HEK293 (cell line): ENCODE data around the gene C1orf74.
A peak's percentile ranks its signal among the peaks of the same experiment; 100 is the strongest.

Experiments used
- CTCF ChIA-PET: fragments of 350-600 bp; formaldehyde crosslinking; extraction: SDS; loops from one replicate; lab custom pipeline; 2021; ENCODE audit warnings: antibody characterized with exemption; lab: Yijun Ruan, JAX
- POLR2A ChIA-PET: fragments of 300-600 bp; formaldehyde crosslinking; extraction: SDS; loops from one replicate; lab custom pipeline; 2020; ENCODE audit warnings: antibody characterized with exemption, inconsistent platforms; lab: Yijun Ruan, JAX
- H3K27ac ChIP-seq: fragments of 200-500 bp; sonication (Bioruptor generic); 2 replicates; pipeline ENCODE4 v1.5.1; 2014; ENCODE audit warnings: low read depth, low read length, control low read depth, inconsistent platforms; ENCODE audit errors: extremely low read depth
- H3K36me3 ChIP-seq, 2 experiments: fragments of 200-500 bp in 1 of 2; sonication (Bioruptor generic) in 1 of 2; 1 replicate in 1 of 2; 2 replicates in 1 of 2; pipeline ENCODE4 v1.5.1; 2014 to 2017; ENCODE audit warnings: inconsistent platforms in 2 of 2, low read length in 2 of 2; ENCODE audit not compliant: control insufficient read depth in 2 of 2, insufficient read depth in 1 of 2
- H3K4me1 ChIP-seq: fragments of 200-500 bp; sonication (Bioruptor generic); 2 replicates; pipeline ENCODE4 v1.5.1; 2014; ENCODE audit warnings: mild to moderate bottlenecking, low read length, inconsistent platforms; ENCODE audit not compliant: control insufficient read depth, insufficient read depth
- H3K4me3 ChIP-seq: 2 replicates; pipeline ENCODE4 v1.5.1; 2011; ENCODE audit warnings: low read depth, mild to moderate bottlenecking, control low read depth, low read length, moderate library complexity
- H3K9me3 ChIP-seq: fragments of 200-500 bp; sonication (Bioruptor generic); 2 replicates; pipeline ENCODE4 v1.5.1; 2014; ENCODE audit warnings: low read depth, low read length, inconsistent platforms; ENCODE audit not compliant: control insufficient read depth, insufficient read depth
- IKZF3 ChIP-seq: fragments of 450-650 bp; IDR thresholded peaks from 2 replicates; pipeline ENCODE4 v1.5.0; 2018; ENCODE audit warnings: missing biosample characterization, mild to moderate bottlenecking, missing genetic modification characterization, moderate library complexity
- KLF7 ChIP-seq: fragments of 450-650 bp; formaldehyde crosslinking; IDR thresholded peaks from 2 replicates; pipeline ENCODE4 v1.5.1; 2016; ENCODE audit warnings: missing biosample characterization, missing genetic modification characterization, borderline replicate concordance
- KLF8 ChIP-seq: fragments of 450-650 bp; formaldehyde crosslinking; IDR thresholded peaks from 2 replicates; pipeline ENCODE4 v1.5.1; 2016; ENCODE audit warnings: missing biosample characterization, missing genetic modification characterization
- MYNN ChIP-seq: fragments of 450-650 bp; formaldehyde crosslinking; IDR thresholded peaks from 2 replicates; pipeline ENCODE4 v1.5.1; 2016; ENCODE audit warnings: missing biosample characterization, missing genetic modification characterization, borderline replicate concordance
- SCRT1 ChIP-seq: fragments of 450-650 bp; formaldehyde crosslinking; IDR thresholded peaks from 2 replicates; pipeline ENCODE4 v1.5.1; 2016; ENCODE audit warnings: missing biosample characterization, missing genetic modification characterization, borderline replicate concordance
- SCRT2 ChIP-seq: fragments of 450-650 bp; formaldehyde crosslinking; IDR thresholded peaks from 2 replicates; pipeline ENCODE4 v1.5.1; 2016; ENCODE audit warnings: missing biosample characterization, missing genetic modification characterization
- TCF7L2 ChIP-seq: IDR thresholded peaks from 2 replicates; pipeline ENCODE4 v1.6.1; 2011; ENCODE audit warnings: low read depth, mild to moderate bottlenecking, inconsistent platforms, low read length, moderate library complexity, borderline replicate concordance
- ZBTB17 ChIP-seq: fragments of 450-650 bp; formaldehyde crosslinking; IDR thresholded peaks from 2 replicates; pipeline ENCODE4 v1.5.1; 2016; ENCODE audit warnings: missing biosample characterization, missing genetic modification characterization
- ZBTB48 ChIP-seq: fragments of 450-650 bp; formaldehyde crosslinking; IDR thresholded peaks from 2 replicates; pipeline ENCODE4 v1.5.1; 2016; ENCODE audit warnings: missing biosample characterization, missing genetic modification characterization
- ZNF157 ChIP-seq: fragments of 450-650 bp; formaldehyde crosslinking; IDR thresholded peaks from 2 replicates; pipeline ENCODE4 v1.5.1; 2016; ENCODE audit warnings: missing biosample characterization, missing genetic modification characterization
- ZNF16 ChIP-seq: fragments of 450-650 bp; formaldehyde crosslinking; IDR thresholded peaks from 2 replicates; pipeline ENCODE4 v1.5.1; 2016; ENCODE audit warnings: low read depth, missing biosample characterization, missing genetic modification characterization
- ZNF221 ChIP-seq: fragments of 450-650 bp; formaldehyde crosslinking; IDR thresholded peaks from 2 replicates; pipeline ENCODE4 v1.5.1; 2017; ENCODE audit warnings: missing biosample characterization, missing genetic modification characterization, borderline replicate concordance
- ZNF239 ChIP-seq: fragments of 450-650 bp; formaldehyde crosslinking; IDR thresholded peaks from 2 replicates; pipeline ENCODE4 v1.5.1; 2016; ENCODE audit warnings: missing biosample characterization, missing genetic modification characterization
- ZNF354C ChIP-seq: fragments of 450-650 bp; formaldehyde crosslinking; IDR thresholded peaks from 2 replicates; pipeline ENCODE4 v1.5.1; 2016; ENCODE audit warnings: missing biosample characterization, missing genetic modification characterization, low read depth, borderline replicate concordance
- ZNF610 ChIP-seq: fragments of 450-650 bp; formaldehyde crosslinking; IDR thresholded peaks from 2 replicates; pipeline ENCODE4 v1.5.1; 2016; ENCODE audit warnings: missing biosample characterization, missing genetic modification characterization, borderline replicate concordance
- ZNF621 ChIP-seq: fragments of 450-650 bp; formaldehyde crosslinking; IDR thresholded peaks from 2 replicates; pipeline ENCODE4 v1.5.1; 2017; ENCODE audit warnings: missing biosample characterization, missing genetic modification characterization
- ZNF624 ChIP-seq: fragments of 450-650 bp; formaldehyde crosslinking; IDR thresholded peaks from 2 replicates; pipeline ENCODE4 v1.5.1; 2017; ENCODE audit warnings: missing biosample characterization, missing genetic modification characterization
- ZNF626 ChIP-seq: fragments of 450-650 bp; sonication (Bioruptor Pico); formaldehyde crosslinking; IDR thresholded peaks from 2 replicates; pipeline ENCODE4 v1.5.1; 2018; ENCODE audit warnings: missing biosample characterization, missing genetic modification characterization, inconsistent platforms
- ZNF677 ChIP-seq: fragments of 450-650 bp; IDR thresholded peaks from 2 replicates; pipeline ENCODE4 v1.5.0; 2018; ENCODE audit warnings: missing biosample characterization, mild to moderate bottlenecking, missing genetic modification characterization, moderate library complexity
- ZNF747 ChIP-seq: fragments of 450-650 bp; formaldehyde crosslinking; IDR thresholded peaks from 2 replicates; pipeline ENCODE4 v1.5.1; 2016; ENCODE audit warnings: missing biosample characterization, missing genetic modification characterization
- TF ChIP-seq, protein P1 (sequence below): fragments of 450-650 bp; formaldehyde crosslinking; IDR thresholded peaks from 2 replicates; pipeline ENCODE4 v1.5.1; 2016; ENCODE audit warnings: missing biosample characterization, missing genetic modification characterization
- TF ChIP-seq, protein P2 (sequence below): fragments of 450-650 bp; formaldehyde crosslinking; IDR thresholded peaks from 2 replicates; pipeline ENCODE4 v1.5.1; 2016; ENCODE audit warnings: missing biosample characterization, missing genetic modification characterization
- TF ChIP-seq, protein P3 (sequence below): fragments of 450-650 bp; formaldehyde crosslinking; IDR thresholded peaks from 2 replicates; pipeline ENCODE4 v1.5.1; 2017; ENCODE audit warnings: missing biosample characterization, missing genetic modification characterization

The C1orf74 gene

DNA sequence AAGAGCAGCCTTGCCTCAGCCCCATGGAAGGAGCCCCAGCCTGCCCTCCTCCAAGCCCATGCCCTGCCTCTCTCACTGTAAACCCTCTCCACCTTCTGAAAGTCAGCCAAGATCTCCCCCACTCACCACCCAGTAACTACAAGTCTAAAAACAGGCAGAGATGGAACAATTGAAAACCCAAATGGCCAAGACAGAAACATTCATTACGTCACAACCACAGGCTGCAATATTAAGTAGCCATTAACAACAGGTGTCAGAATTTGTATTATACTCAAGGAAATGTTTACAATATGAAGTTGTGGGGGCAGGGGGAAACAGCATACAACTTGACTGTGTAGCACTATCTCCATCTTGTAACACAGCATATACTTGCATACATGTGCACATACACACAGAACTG lies 19.2 kb upstream of the C1orf74 start:
- POLR2A ChIA-PET, result no interaction called here
- CTCF ChIA-PET, result interaction anchor here (0.9 to 6.5 kb wide), 3 partner anchors 11 to 23 kb away, joined by 3 to 49 read pairs (median 3); no protein-coding TSS in a partner anchor

DNA sequence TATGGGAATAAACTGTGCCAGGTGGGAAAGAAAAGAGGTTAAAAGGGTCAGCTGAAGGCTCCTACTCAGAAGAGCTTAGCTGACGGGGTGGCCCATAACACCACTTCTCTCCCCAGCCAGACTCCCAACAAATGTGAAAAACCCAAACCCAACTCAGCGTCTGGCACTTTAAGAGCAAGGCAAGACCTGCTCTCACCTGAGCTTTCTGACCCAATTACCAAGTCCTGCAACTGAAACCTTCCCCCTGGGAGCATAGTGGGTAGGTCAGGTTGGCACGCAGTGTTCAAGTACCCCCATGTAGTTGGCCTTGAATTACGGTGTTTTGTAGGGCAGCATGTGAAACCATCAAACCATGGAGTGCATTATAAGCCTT lies 18.4 kb upstream of the C1orf74 start:
- H3K9me3 ChIP-seq, result no peaks in the 10 kb centered on the region
- H3K36me3 ChIP-seq, result no peaks in the 10 kb centered on the region
- CTCF ChIA-PET, result interaction anchor here (0.6 to 6.5 kb wide), 4 partner anchors 10 to 24 kb away, joined by 3 to 49 read pairs (median 3); no protein-coding TSS in a partner anchor
- POLR2A ChIA-PET, result interaction anchor here (2.4 to 2.5 kb wide), 2 partner anchors 19 to 25 kb away, joined by 6 to 12 read pairs; partner anchors contain the start of genes C1orf74 and UTP25
- peaks cover 19% of the 10 kb centered on the region for H3K4me1 ChIP-seq
- no peak overlapping the region for H3K4me3 ChIP-seq
- H3K27ac ChIP-seq, result no peak overlapping the region
- TF ChIP-seq ZBTB48 (no peak), SCRT1 (tag by site-specific recombination) (no peak), KLF8 (tag by site-specific recombination) (no peak), ZNF621 (tag by site-specific recombination) (no peak), KLF7 (tag by site-specific recombination) (no peak), ZNF747 (no peak), ZNF610 (tag by site-specific recombination) (no peak), IKZF3 (no peak), TCF7L2 (no peak), ZNF624 (tag by site-specific recombination) (no peak), ZNF354C (tag by site-specific recombination) (no peak), ZNF157 (no peak), ZNF677 (no peak), ZNF239 (tag by site-specific recombination) (no peak), ZNF16 (no peak)
- TF ChIP-seq, protein P1, sequence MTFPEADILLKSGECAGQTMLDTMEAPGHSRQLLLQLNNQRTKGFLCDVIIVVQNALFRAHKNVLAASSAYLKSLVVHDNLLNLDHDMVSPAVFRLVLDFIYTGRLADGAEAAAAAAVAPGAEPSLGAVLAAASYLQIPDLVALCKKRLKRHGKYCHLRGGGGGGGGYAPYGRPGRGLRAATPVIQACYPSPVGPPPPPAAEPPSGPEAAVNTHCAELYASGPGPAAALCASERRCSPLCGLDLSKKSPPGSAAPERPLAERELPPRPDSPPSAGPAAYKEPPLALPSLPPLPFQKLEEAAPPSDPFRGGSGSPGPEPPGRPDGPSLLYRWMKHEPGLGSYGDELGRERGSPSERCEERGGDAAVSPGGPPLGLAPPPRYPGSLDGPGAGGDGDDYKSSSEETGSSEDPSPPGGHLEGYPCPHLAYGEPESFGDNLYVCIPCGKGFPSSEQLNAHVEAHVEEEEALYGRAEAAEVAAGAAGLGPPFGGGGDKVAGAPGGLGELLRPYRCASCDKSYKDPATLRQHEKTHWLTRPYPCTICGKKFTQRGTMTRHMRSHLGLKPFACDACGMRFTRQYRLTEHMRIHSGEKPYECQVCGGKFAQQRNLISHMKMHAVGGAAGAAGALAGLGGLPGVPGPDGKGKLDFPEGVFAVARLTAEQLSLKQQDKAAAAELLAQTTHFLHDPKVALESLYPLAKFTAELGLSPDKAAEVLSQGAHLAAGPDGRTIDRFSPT (tag by site-specific recombination), result no peak
- TF ChIP-seq, protein P2, sequence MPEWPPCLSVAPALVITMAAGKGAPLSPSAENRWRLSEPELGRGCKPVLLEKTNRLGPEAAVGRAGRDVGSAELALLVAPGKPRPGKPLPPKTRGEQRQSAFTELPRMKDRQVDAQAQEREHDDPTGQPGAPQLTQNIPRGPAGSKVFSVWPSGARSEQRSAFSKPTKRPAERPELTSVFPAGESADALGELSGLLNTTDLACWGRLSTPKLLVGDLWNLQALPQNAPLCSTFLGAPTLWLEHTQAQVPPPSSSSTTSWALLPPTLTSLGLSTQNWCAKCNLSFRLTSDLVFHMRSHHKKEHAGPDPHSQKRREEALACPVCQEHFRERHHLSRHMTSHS (tag by site-specific recombination), result no peak

More for the DNA sequence above, 19.2 kb upstream of the C1orf74 start:
- no peak overlapping the region for H3K27ac ChIP-seq
- no peak overlapping the region for H3K4me3 ChIP-seq
- H3K9me3 ChIP-seq, result no peaks in the 10 kb centered on the region
- no peak for TF ChIP-seq MYNN (tag by site-specific recombination)
- TF ChIP-seq ZNF626 (tag by site-specific recombination), result no peak
- TF ChIP-seq, protein P3, sequence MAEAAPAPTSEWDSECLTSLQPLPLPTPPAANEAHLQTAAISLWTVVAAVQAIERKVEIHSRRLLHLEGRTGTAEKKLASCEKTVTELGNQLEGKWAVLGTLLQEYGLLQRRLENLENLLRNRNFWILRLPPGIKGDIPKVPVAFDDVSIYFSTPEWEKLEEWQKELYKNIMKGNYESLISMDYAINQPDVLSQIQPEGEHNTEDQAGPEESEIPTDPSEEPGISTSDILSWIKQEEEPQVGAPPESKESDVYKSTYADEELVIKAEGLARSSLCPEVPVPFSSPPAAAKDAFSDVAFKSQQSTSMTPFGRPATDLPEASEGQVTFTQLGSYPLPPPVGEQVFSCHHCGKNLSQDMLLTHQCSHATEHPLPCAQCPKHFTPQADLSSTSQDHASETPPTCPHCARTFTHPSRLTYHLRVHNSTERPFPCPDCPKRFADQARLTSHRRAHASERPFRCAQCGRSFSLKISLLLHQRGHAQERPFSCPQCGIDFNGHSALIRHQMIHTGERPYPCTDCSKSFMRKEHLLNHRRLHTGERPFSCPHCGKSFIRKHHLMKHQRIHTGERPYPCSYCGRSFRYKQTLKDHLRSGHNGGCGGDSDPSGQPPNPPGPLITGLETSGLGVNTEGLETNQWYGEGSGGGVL (tag by site-specific recombination), result peak; percentile 17; the same call in 1 of the 2 replicates
- peak; percentile 70 for TF ChIP-seq SCRT2 (tag by site-specific recombination)
- no peak for TF ChIP-seq ZNF221
- TF ChIP-seq ZBTB17 (tag by site-specific recombination), result no peak
- H3K36me3 ChIP-seq, result no peaks in the 10 kb centered on the region
- peaks cover 20% of the 10 kb centered on the region for H3K4me1 ChIP-seq
